ENCODE measurements around the gene ENOX2. TPM values are rescaled to one million over a fixed set of nuclear protein-coding genes. Genes with fewer than 3 reads are reported as not detected.
A peak's percentile ranks its signal among the peaks of the same experiment; 100 is the strongest.

ENOX2 gene
- total and polyA plus RNA-seq, 12 donors, result 3.4 to 31.7 (median 18.9) TPM

GRCh38 chrX:130734713-130735112 is 168.3 kb downstream of the ENOX2 start:
- no peak overlapping the region for H3K27ac ChIP-seq
- no peak for DNase-seq
- intact Hi-C loops (cut with DNase I), result no loop called here

GRCh38 chrX:130728208-130728607 is 174.8 kb downstream of the ENOX2 start:
- no peaks in the 10 kb centered on the region for H3K27me3 ChIP-seq
- no peak for TF ChIP-seq CTCF (IDR thresholded peaks at IDR 0.05)
- no peak for TF ChIP-seq POLR2A (IDR thresholded peaks at IDR 0.05)
- intact Hi-C loops (cut with DNase I), result no loop called here

More at GRCh38 chrX:130734713-130735112, 168.3 kb downstream of the ENOX2 start:
- no peak for TF ChIP-seq CTCF (IDR thresholded peaks at IDR 0.05)
- TF ChIP-seq POLR2A (IDR thresholded peaks at IDR 0.05), result no peak
- Histone ChIP-seq H3K36me3 (replicated peaks in 1 of 2) (no peaks in the 10 kb centered on the region), H3K4me1 (replicated peaks in 1 of 2) (no peaks in the 10 kb centered on the region), H3K4me3 (no peak overlapping the region), H3K9me3 (replicated peaks in 1 of 3) (no peaks in the 10 kb centered on the region), H3K27me3 (no peaks in the 10 kb centered on the region)

GRCh38 chrX:130726661-130727060 is 176.3 kb downstream of the ENOX2 start:
- Histone ChIP-seq H3K9me3 (replicated peaks in 1 of 3) (no peaks in the 10 kb centered on the region), H3K27me3 (no peaks in the 10 kb centered on the region), H3K27ac (peak overlapping the region in 1 of 5 donors; percentile 25), H3K36me3 (replicated peaks in 1 of 2) (no peaks in the 10 kb centered on the region), H3K4me3 (no peak overlapping the region), H3K4me1 (replicated peaks in 1 of 2) (no peaks in the 10 kb centered on the region)
- intact Hi-C loops (cut with DNase I), result no loop called here
- DNase-seq, result peak in 1 of 7 donors; percentile 10
- TF ChIP-seq CTCF (IDR thresholded peaks at IDR 0.05) (no peak), POLR2A (IDR thresholded peaks at IDR 0.05) (no peak)
- WGBS, 4 donors, result 70 to 72% (median 72%) methylated on average over 3 of the region's 3 CpGs

More at GRCh38 chrX:130728208-130728607, 174.8 kb downstream of the ENOX2 start:
- Histone ChIP-seq H3K4me3 (no peak overlapping the region), H3K27ac (no peak overlapping the region), H3K36me3 (replicated peaks in 1 of 2) (no peaks in the 10 kb centered on the region), H3K9me3 (replicated peaks in 1 of 3) (no peaks in the 10 kb centered on the region), H3K4me1 (replicated peaks in 1 of 2) (no peaks in the 10 kb centered on the region)
- peak in 5 of 7 donors; percentile 8 to 39 (median 30) for DNase-seq

GRCh38 chrX:130725519-130725918 is 177.5 kb downstream of the ENOX2 start:
- 62 to 100% (median 87%) methylated on average over 1 of the region's 1 CpG for WGBS, 4 donors
- no peak overlapping the region for H3K27ac ChIP-seq

More at GRCh38 chrX:130725519-130725918, 177.5 kb downstream of the ENOX2 start:
- Histone ChIP-seq H3K27me3 (no peaks in the 10 kb centered on the region), H3K9me3 (replicated peaks in 1 of 3) (no peaks in the 10 kb centered on the region), H3K4me1 (replicated peaks in 1 of 2) (no peaks in the 10 kb centered on the region), H3K36me3 (replicated peaks in 1 of 2) (no peaks in the 10 kb centered on the region), H3K4me3 (no peak overlapping the region)
- DNase-seq, result no peak
- no peak for TF ChIP-seq CTCF (IDR thresholded peaks at IDR 0.05)
- TF ChIP-seq POLR2A (IDR thresholded peaks at IDR 0.05), result no peak
- intact Hi-C loops (cut with DNase I), result no loop called here

Data from adrenal gland (tissue), 12 donors.